CD4-positive, alpha-beta T cell (primary cell): ENCODE results near the gene DGAT2L6. TPM values are rescaled to one million over a fixed set of nuclear protein-coding genes. Genes with fewer than 3 reads are reported as not detected.

Experiments used
- ATAC-seq: fragments of 200-7000 bp; cut with Tn5 transposase; one replicate; pipeline ENCODE4 v1.10.0; 2022; ENCODE audit warnings: mild to moderate bottlenecking; ENCODE audit not compliant: poor library complexity
- CTCF ChIA-PET: fragments of 350-600 bp; sonication (Branson Sonifier 250); formaldehyde crosslinking; loops from one replicate; lab custom pipeline; 2021; ENCODE audit warnings: antibody characterized with exemption, inconsistent platforms; lab: Charles Lee
- POLR2A ChIA-PET: fragments of 350-600 bp; sonication (Branson Sonifier 250); formaldehyde crosslinking; loops from one replicate; lab custom pipeline; 2021; ENCODE audit warnings: antibody characterized with exemption, inconsistent platforms; lab: Charles Lee
- DNase-seq, 14 experiments: peaks; one replicate each; pipeline ENCODE4 v3.0.0-alpha.2; 2013 to 2020; ENCODE audit warnings: mixed read lengths in 2 of 14
- H3K27ac ChIP-seq, 2 donors: one replicate each; pipeline versions ENCODE4 v1.5.1 to v1.7.0; 2013; ENCODE audit warnings: low read length in 2 of 2, low read depth in 1 of 2, mild to moderate bottlenecking in 1 of 2
- H3K27me3 ChIP-seq, 2 experiments: 1 replicate in 1 of 2; 2 replicates in 1 of 2; pipeline versions ENCODE4 v1.6.1 to v1.7.0; 2013; ENCODE audit warnings: low read length in 2 of 2, control low read depth in 1 of 2, mild to moderate bottlenecking in 1 of 2, moderate library complexity in 1 of 2; ENCODE audit not compliant: insufficient read depth in 2 of 2, control insufficient read depth in 1 of 2
- H3K36me3 ChIP-seq: one replicate; pipeline ENCODE4 v1.6.1; 2013; ENCODE audit warnings: low read length, control low read depth; ENCODE audit not compliant: insufficient read depth
- H3K4me1 ChIP-seq: one replicate; pipeline ENCODE4 v1.6.1; 2013; ENCODE audit warnings: low read length, control low read depth; ENCODE audit not compliant: insufficient read depth
- H3K4me3 ChIP-seq: one replicate; pipeline ENCODE4 v1.5.1; 2013; ENCODE audit warnings: mild to moderate bottlenecking, low read length, moderate library complexity
- H3K9me3 ChIP-seq, 2 experiments: 1 replicate in 1 of 2; 2 replicates in 1 of 2; pipeline versions ENCODE4 v1.6.1 to v1.7.0; 2013; ENCODE audit warnings: low read length in 2 of 2, mild to moderate bottlenecking in 2 of 2, control low read depth in 1 of 2, moderate library complexity in 1 of 2; ENCODE audit not compliant: control insufficient read depth in 1 of 2, insufficient read depth in 1 of 2
- H3K27ac Mint-ChIP-seq: one replicate; pipeline ENCODE4 v1.8.0; 2020; ENCODE audit warnings: mixed read lengths
- H3K27me3 Mint-ChIP-seq: one replicate; pipeline ENCODE4 v1.8.0; 2021; ENCODE audit warnings: mixed read lengths
- H3K36me3 Mint-ChIP-seq: one replicate; pipeline ENCODE4 v1.8.0; 2021; ENCODE audit warnings: low read depth, mixed read lengths
- H3K4me1 Mint-ChIP-seq: one replicate; pipeline ENCODE4 v1.8.0; 2021; ENCODE audit warnings: low read depth, mixed read lengths
- H3K4me3 Mint-ChIP-seq: one replicate; pipeline ENCODE4 v1.8.0; 2020; ENCODE audit warnings: mild to moderate bottlenecking, mixed read lengths
- H3K9me3 Mint-ChIP-seq: one replicate; pipeline ENCODE4 v1.8.0; 2020; ENCODE audit warnings: mixed read lengths
- intact Hi-C, 2 experiments: fragments of 100-400 bp; cut with DNase I in 1 of 2; cut with micrococcal nuclease in 1 of 2; formaldehyde crosslinking; loops; one replicate each; pipeline versions ENCODE4 v1.15.1 to v1.9.0; 2023 to 2025; cut with DNase I, micrococcal nuclease
- total RNA-seq, 174 experiments: library from RNA in 2 of 174; stranded (reverse) in 2 of 174; gene quantifications; one replicate each; pipeline ENCODE4 v1.2.3 and lab custom pipeline; 2021 to 2026
- TF ChIP-seq, protein P1 (sequence below): fragments of 200-600 bp; IDR thresholded peaks from one replicate; pipeline ENCODE4 v1.8.0; 2022; ENCODE audit warnings: antibody characterized with exemption, mild to moderate bottlenecking

The DGAT2L6 gene
- total RNA-seq, 2 experiments from 2014 or later: not detected

DNA sequence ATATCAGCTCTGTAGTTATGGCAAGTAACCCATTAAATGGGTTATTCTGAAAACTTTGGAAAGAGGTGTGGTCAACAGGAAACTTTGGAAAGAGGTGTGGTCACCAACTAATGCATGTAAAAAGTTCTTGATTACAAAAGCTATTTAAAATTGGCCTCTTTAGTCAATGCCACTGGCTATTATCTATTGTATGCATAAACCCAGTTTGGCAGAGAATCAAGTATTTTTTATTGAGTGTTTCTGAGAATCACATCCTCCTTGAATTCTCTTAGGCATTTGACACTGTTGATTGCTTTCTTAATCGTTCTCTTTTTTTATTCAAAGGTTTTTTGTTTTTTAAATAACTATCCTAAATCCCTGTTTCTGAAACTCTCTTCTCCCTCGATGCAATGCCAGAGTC is 75.2 kb downstream of the DGAT2L6 start:
- Mint-ChIP-seq H3K27me3 (no peaks in the 10 kb centered on the region), H3K4me1 (no peaks in the 10 kb centered on the region), H3K9me3 (no peaks in the 10 kb centered on the region), H3K36me3 (peaks cover 8% of the 10 kb centered on the region), H3K27ac (no peak overlapping the region), H3K4me3 (no peak overlapping the region)
- Histone ChIP-seq H3K4me3 (no peak overlapping the region), H3K4me1 (no peaks in the 10 kb centered on the region), H3K27ac (no peak overlapping the region), H3K9me3 (no peaks in the 10 kb centered on the region), H3K36me3 (no peaks in the 10 kb centered on the region), H3K27me3 (no peaks in the 10 kb centered on the region)
- intact Hi-C loops: no loop called here
- ChIA-PET POLR2A (no interaction called here), CTCF (no interaction called here)
- ATAC-seq: no peak
- no peak for DNase-seq
- TF ChIP-seq, protein P1, sequence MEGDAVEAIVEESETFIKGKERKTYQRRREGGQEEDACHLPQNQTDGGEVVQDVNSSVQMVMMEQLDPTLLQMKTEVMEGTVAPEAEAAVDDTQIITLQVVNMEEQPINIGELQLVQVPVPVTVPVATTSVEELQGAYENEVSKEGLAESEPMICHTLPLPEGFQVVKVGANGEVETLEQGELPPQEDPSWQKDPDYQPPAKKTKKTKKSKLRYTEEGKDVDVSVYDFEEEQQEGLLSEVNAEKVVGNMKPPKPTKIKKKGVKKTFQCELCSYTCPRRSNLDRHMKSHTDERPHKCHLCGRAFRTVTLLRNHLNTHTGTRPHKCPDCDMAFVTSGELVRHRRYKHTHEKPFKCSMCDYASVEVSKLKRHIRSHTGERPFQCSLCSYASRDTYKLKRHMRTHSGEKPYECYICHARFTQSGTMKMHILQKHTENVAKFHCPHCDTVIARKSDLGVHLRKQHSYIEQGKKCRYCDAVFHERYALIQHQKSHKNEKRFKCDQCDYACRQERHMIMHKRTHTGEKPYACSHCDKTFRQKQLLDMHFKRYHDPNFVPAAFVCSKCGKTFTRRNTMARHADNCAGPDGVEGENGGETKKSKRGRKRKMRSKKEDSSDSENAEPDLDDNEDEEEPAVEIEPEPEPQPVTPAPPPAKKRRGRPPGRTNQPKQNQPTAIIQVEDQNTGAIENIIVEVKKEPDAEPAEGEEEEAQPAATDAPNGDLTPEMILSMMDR: no peak

DNA sequence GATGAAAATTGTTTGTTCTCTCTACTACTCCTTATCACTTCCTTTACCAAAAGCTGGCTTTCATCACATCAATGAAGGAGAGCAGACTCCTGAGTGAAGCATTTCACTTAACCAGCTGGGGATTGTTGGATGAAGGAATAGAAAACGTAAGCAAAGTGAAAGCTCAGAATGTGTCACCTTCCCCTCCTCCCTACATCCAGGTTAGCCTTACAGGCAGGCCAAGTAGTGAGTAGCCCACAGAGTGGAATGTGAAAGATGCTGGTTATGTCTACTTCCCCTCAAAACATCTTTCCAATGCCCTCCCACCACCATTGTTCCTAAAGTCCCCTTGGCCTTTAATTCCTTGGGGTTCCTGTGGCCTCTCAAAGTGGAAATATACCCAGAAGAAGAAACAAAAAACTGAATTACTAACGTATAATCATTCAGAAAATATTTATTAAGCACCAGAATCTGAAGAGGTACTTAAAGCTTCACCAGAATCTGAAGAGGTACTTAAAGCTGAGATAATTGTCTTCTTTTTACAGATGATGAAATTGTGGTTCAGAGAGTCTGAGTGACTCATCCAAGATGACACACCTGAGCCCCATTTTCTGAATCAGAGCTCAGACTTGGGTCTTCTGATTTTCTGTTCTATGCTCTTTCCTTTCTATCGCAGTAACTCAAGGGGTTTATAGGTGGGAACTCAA is 76.2 kb downstream of the DGAT2L6 start:
- ATAC-seq: no peak
- no peak overlapping the region for H3K27ac Mint-ChIP-seq
- no peaks in the 10 kb centered on the region for H3K9me3 Mint-ChIP-seq
- H3K4me1 ChIP-seq: no peaks in the 10 kb centered on the region
- H3K27ac ChIP-seq: no peak overlapping the region
- H3K9me3 ChIP-seq: no peaks in the 10 kb centered on the region
- no peaks in the 10 kb centered on the region for H3K4me1 Mint-ChIP-seq
- ChIA-PET CTCF (no interaction called here), POLR2A (no interaction called here)
- H3K36me3 ChIP-seq: no peaks in the 10 kb centered on the region
- TF ChIP-seq, protein P1: no peak
- H3K4me3 Mint-ChIP-seq: no peak overlapping the region
- no peaks in the 10 kb centered on the region for H3K27me3 Mint-ChIP-seq
- intact Hi-C loops: no loop called here
- H3K36me3 Mint-ChIP-seq: peaks cover 8% of the 10 kb centered on the region
- no peak for DNase-seq
- no peak overlapping the region for H3K4me3 ChIP-seq
- H3K27me3 ChIP-seq: no peaks in the 10 kb centered on the region

DNA sequence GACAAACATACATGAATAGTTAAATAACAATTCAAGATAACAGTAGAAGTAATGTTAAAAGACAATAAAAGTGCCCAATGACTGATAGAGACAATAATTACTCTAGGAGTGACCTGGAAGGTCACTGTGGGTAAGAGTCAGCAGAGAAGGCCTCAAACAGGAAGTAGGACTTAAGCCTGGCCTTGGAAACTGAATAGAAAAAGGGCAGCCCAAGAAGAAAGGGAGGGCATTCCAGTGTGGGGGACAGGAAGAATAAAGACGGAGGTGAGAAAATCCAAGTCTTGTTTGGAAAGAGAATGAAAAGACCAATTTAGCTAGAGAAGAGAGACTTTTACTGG is 76.7 kb downstream of the DGAT2L6 start:
- H3K9me3 Mint-ChIP-seq: no peaks in the 10 kb centered on the region
- no peak for ATAC-seq
- DNase-seq: no peak
- ChIA-PET POLR2A (no interaction called here), CTCF (no interaction called here)
- no peaks in the 10 kb centered on the region for H3K4me1 Mint-ChIP-seq
- Histone ChIP-seq H3K9me3 (no peaks in the 10 kb centered on the region), H3K27me3 (no peaks in the 10 kb centered on the region), H3K27ac (no peak overlapping the region), H3K4me1 (no peaks in the 10 kb centered on the region), H3K4me3 (no peak overlapping the region), H3K36me3 (no peaks in the 10 kb centered on the region)
- no peaks in the 10 kb centered on the region for H3K27me3 Mint-ChIP-seq
- TF ChIP-seq, protein P1: no peak
- H3K36me3 Mint-ChIP-seq: peaks cover 8% of the 10 kb centered on the region
- no peak overlapping the region for H3K4me3 Mint-ChIP-seq
- intact Hi-C loops: no loop called here
- H3K27ac Mint-ChIP-seq: no peak overlapping the region
